Mesothelial cell of epicardium (in vitro differentiated cells): ENCODE results near the gene KRT82. TPM values are rescaled to one million over a fixed set of nuclear protein-coding genes. Genes with fewer than 3 reads are reported as not detected.

Experiments
- DNase-seq, 2 experiments: peaks; one replicate each; pipeline ENCODE4 v3.0.0; 2021; ENCODE audit warnings: low spot score in 2 of 2; ENCODE audit not compliant: unreplicated experiment in 2 of 2
- H3K27ac Mint-ChIP-seq: 2 replicates; pipeline ENCODE4 v1.8.0; 2021; ENCODE audit warnings: mixed read lengths
- H3K27me3 Mint-ChIP-seq: 2 replicates; pipeline ENCODE4 v1.8.0; 2021; ENCODE audit warnings: low read depth, mixed read lengths
- H3K36me3 Mint-ChIP-seq: 2 replicates; pipeline ENCODE4 v1.8.0; 2021; ENCODE audit warnings: mixed read lengths
- H3K4me1 Mint-ChIP-seq: 2 replicates; pipeline ENCODE4 v1.8.0; 2021; ENCODE audit warnings: mixed read lengths
- H3K4me3 Mint-ChIP-seq: 2 replicates; pipeline ENCODE4 v1.8.0; 2021; ENCODE audit warnings: mild to moderate bottlenecking, moderate library complexity, mixed read lengths
- H3K9me3 Mint-ChIP-seq: 2 replicates; pipeline ENCODE4 v1.8.0; 2021; ENCODE audit warnings: mixed read lengths
- CTCF ChIP-seq: fragments of 200-600 bp; sonication (generic); IDR thresholded peaks from one replicate; pipeline ENCODE4 v1.5.0; 2021; ENCODE audit warnings: antibody characterized with exemption; ENCODE audit not compliant: unreplicated experiment
- total RNA-seq: library from RNA; stranded (reverse); gene quantifications from 3 replicates; pipeline ENCODE4 v1.2.1, GENCODE V29; 2021

The KRT82 gene
- total RNA-seq, 1 donor from 2014 or later: not detected

- no peak overlapping the region for H3K4me3 Mint-ChIP-seq
- no peak for TF ChIP-seq CTCF
Measured at GRCh38 chr12:52392465-52393007, 13.6 kb downstream of the KRT82 start.

GRCh38 chr12:52391618-52392002, 14.5 kb downstream of the KRT82 start:
- Mint-ChIP-seq H3K9me3 (no peaks in the 10 kb centered on the region), H3K36me3 (no peaks in the 10 kb centered on the region), H3K4me3 (no peak overlapping the region), H3K27me3 (peaks cover 14% of the 10 kb centered on the region), H3K27ac (no peak overlapping the region), H3K4me1 (peaks cover 12% of the 10 kb centered on the region)
- no peak for DNase-seq
- no peak for TF ChIP-seq CTCF

More at GRCh38 chr12:52392465-52393007, 13.6 kb downstream of the KRT82 start:
- no peak overlapping the region for H3K27ac Mint-ChIP-seq
- peaks cover 12% of the 10 kb centered on the region for H3K4me1 Mint-ChIP-seq
- H3K27me3 Mint-ChIP-seq: peaks cover 22% of the 10 kb centered on the region
- DNase-seq: no peak
- no peaks in the 10 kb centered on the region for H3K9me3 Mint-ChIP-seq
- no peaks in the 10 kb centered on the region for H3K36me3 Mint-ChIP-seq

- Mint-ChIP-seq H3K4me1 (peaks cover 12% of the 10 kb centered on the region), H3K4me3 (no peak overlapping the region), H3K36me3 (no peaks in the 10 kb centered on the region), H3K27ac (no peak overlapping the region), H3K9me3 (no peaks in the 10 kb centered on the region), H3K27me3 (peaks cover 12% of the 10 kb centered on the region)
- no peak for DNase-seq
- peak; percentile 58 for TF ChIP-seq CTCF
Measured at GRCh38 chr12:52390739-52391617, 15.2 kb downstream of the KRT82 start.

GRCh38 chr12:52389313-52390207, 16.6 kb downstream of the KRT82 start:
- Mint-ChIP-seq H3K27ac (no peak overlapping the region), H3K36me3 (no peaks in the 10 kb centered on the region), H3K4me3 (no peak overlapping the region), H3K27me3 (peaks cover 9% of the 10 kb centered on the region), H3K9me3 (no peaks in the 10 kb centered on the region), H3K4me1 (peaks cover 12% of the 10 kb centered on the region)
- no peak for DNase-seq
- TF ChIP-seq CTCF: no peak

GRCh38 chr12:52387859-52388258, 18.3 kb downstream of the KRT82 start:
- Mint-ChIP-seq H3K9me3 (no peaks in the 10 kb centered on the region), H3K27ac (no peak overlapping the region), H3K36me3 (no peaks in the 10 kb centered on the region), H3K4me3 (no peak overlapping the region), H3K27me3 (peaks cover 12% of the 10 kb centered on the region), H3K4me1 (peaks cover 12% of the 10 kb centered on the region)
- no peak for DNase-seq
- no peak for TF ChIP-seq CTCF
